Activated CD4-positive, alpha-beta T cell treated with anti-CD3 and anti-CD28 coated beads for 36 hours (primary cell): ENCODE data around the gene PPDPF. TPM values are rescaled to one million over a fixed set of nuclear protein-coding genes. Genes with fewer than 3 reads are reported as not detected.
"Not testable (repeated sequence)": the region's sequence is repeated elsewhere in the genome, so short reads cannot be mapped to it uniquely, and the experiment has no call there.

Experiments used
- ATAC-seq: fragments of 200-7000 bp; cut with Tn5 transposase; one replicate; pipeline ENCODE4 v1.10.0; 2021; ENCODE audit warnings: mild to moderate bottlenecking, moderate library complexity
- CTCF ChIA-PET: fragments of 350-600 bp; sonication (Branson Sonifier 250); formaldehyde crosslinking; loops from one replicate; lab custom pipeline; 2021; ENCODE audit warnings: antibody characterized with exemption; lab: Charles Lee
- POLR2A ChIA-PET: fragments of 350-600 bp; sonication (Branson Sonifier 250); formaldehyde crosslinking; loops from one replicate; lab custom pipeline; 2021; ENCODE audit warnings: antibody characterized with exemption, inconsistent platforms; lab: Charles Lee
- DNase-seq: peaks from one replicate; pipeline ENCODE4 v3.0.0-alpha.2; 2020
- H3K27ac Mint-ChIP-seq: one replicate; pipeline ENCODE4 v1.8.0; 2021; ENCODE audit warnings: mixed read lengths
- H3K27me3 Mint-ChIP-seq: one replicate; pipeline ENCODE4 v1.8.0; 2021; ENCODE audit warnings: mixed read lengths
- H3K36me3 Mint-ChIP-seq: one replicate; pipeline ENCODE4 v1.8.0; 2021; ENCODE audit warnings: low read depth, mixed read lengths
- H3K4me1 Mint-ChIP-seq: one replicate; pipeline ENCODE4 v1.8.0; 2021; ENCODE audit warnings: mixed read lengths
- H3K4me3 Mint-ChIP-seq: one replicate; pipeline ENCODE4 v1.8.0; 2021; ENCODE audit warnings: mild to moderate bottlenecking, moderate library complexity, mixed read lengths
- H3K9me3 Mint-ChIP-seq: one replicate; pipeline ENCODE4 v1.8.0; 2021; ENCODE audit warnings: low read depth, mixed read lengths
- intact Hi-C, 2 experiments: fragments of 100-400 bp; cut with DNase I in 1 of 2; cut with micrococcal nuclease in 1 of 2; formaldehyde crosslinking; loops; one replicate each; pipeline versions ENCODE4 v1.14.2 to v1.15.1; 2022 to 2024; cut with DNase I, micrococcal nuclease
- total RNA-seq, 2 experiments: library from RNA; stranded (reverse); gene quantifications; one replicate each; pipeline ENCODE4 v1.2.3, GENCODE V29; 2021

The PPDPF gene
- total RNA-seq, 2 experiments from 2014 or later, result 119 to 133 TPM

GRCh38 chr20:63556873-63557478, 36.4 kb downstream of the PPDPF start:
- DNase-seq (no peak), ATAC-seq (no peak)
- no peaks in the 10 kb centered on the region for H3K9me3 Mint-ChIP-seq
- ChIA-PET POLR2A (no interaction called here), CTCF (interaction anchor here (0.5 to 0.7 kb wide), 3 partner anchors 35 to 430 kb away, joined by 3 to 4 read pairs (median 3); partner anchors contain the start of gene TPD52L2)
- H3K4me1 Mint-ChIP-seq, result peaks cover 9% of the 10 kb centered on the region
- H3K27ac Mint-ChIP-seq, result no peak overlapping the region
- peaks cover 3% of the 10 kb centered on the region for H3K36me3 Mint-ChIP-seq
- H3K27me3 Mint-ChIP-seq, result no peaks in the 10 kb centered on the region
- no peak overlapping the region for H3K4me3 Mint-ChIP-seq
- intact Hi-C loops, result no loop called here

- intact Hi-C loops, result no loop called here
- no peak for ATAC-seq
- ChIA-PET CTCF (no interaction called here), POLR2A (no interaction called here)
- H3K9me3 Mint-ChIP-seq, result no peaks in the 10 kb centered on the region
- no peaks in the 10 kb centered on the region for H3K27me3 Mint-ChIP-seq
- no peak overlapping the region for H3K4me3 Mint-ChIP-seq
- DNase-seq, result no peak
- peaks cover 8% of the 10 kb centered on the region for H3K4me1 Mint-ChIP-seq
- H3K27ac Mint-ChIP-seq, result no peak overlapping the region
- peaks cover 3% of the 10 kb centered on the region for H3K36me3 Mint-ChIP-seq
Observed at GRCh38 chr20:63557481-63557891, 36.9 kb downstream of the PPDPF start.

GRCh38 chr20:63558804-63559484, 38.4 kb downstream of the PPDPF start:
- Mint-ChIP-seq H3K27me3 (no peaks in the 10 kb centered on the region), H3K36me3 (peaks cover 3% of the 10 kb centered on the region), H3K9me3 (no peaks in the 10 kb centered on the region), H3K4me1 (no peaks in the 10 kb centered on the region), H3K4me3 (no peak overlapping the region), H3K27ac (no peak overlapping the region)
- ChIA-PET CTCF (no interaction called here), POLR2A (no interaction called here)
- DNase-seq (no peak), ATAC-seq (no peak)
- intact Hi-C loops, result no loop called here

GRCh38 chr20:63559485-63560332, 39.1 kb downstream of the PPDPF start:
- POLR2A ChIA-PET, H3K4me1 Mint-ChIP-seq, H3K27ac Mint-ChIP-seq, CTCF ChIA-PET, H3K4me3 Mint-ChIP-seq, H3K36me3 Mint-ChIP-seq, H3K9me3 Mint-ChIP-seq, intact Hi-C loops, ATAC-seq, H3K27me3 Mint-ChIP-seq: not testable (repeated sequence)
- peak; percentile 57 for DNase-seq

- Mint-ChIP-seq H3K4me1 (no peaks in the 10 kb centered on the region), H3K4me3 (no peak overlapping the region), H3K9me3 (no peaks in the 10 kb centered on the region), H3K27me3 (no peaks in the 10 kb centered on the region), H3K27ac (no peak overlapping the region), H3K36me3 (peaks cover 3% of the 10 kb centered on the region)
- intact Hi-C loops, result no loop called here
- CTCF ChIA-PET, result no interaction called here
- no peak for ATAC-seq
- DNase-seq, result no peak
- POLR2A ChIA-PET, result interaction anchor here (0.7 kb wide), 1 partner anchor 738 kb away, joined by 4 read pairs; no protein-coding TSS in a partner anchor
Observed at GRCh38 chr20:63560333-63560805, 39.8 kb downstream of the PPDPF start.

GRCh38 chr20:63560856-63561609, 40.5 kb downstream of the PPDPF start:
- no peaks in the 10 kb centered on the region for H3K27me3 Mint-ChIP-seq
- ChIA-PET CTCF (interaction anchor here (1.0 kb wide), 1 partner anchor 23 kb away, joined by 3 read pairs; the partner anchor contains the start of gene PTK6), POLR2A (interaction anchor here (0.7 kb wide), 1 partner anchor 739 kb away, joined by 4 read pairs; no protein-coding TSS in a partner anchor)
- peaks cover 3% of the 10 kb centered on the region for H3K36me3 Mint-ChIP-seq
- H3K27ac Mint-ChIP-seq, result no peak overlapping the region
- H3K9me3 Mint-ChIP-seq, result no peaks in the 10 kb centered on the region
- intact Hi-C loops, result no loop called here
- ATAC-seq, result no peak
- H3K4me1 Mint-ChIP-seq, result no peaks in the 10 kb centered on the region
- H3K4me3 Mint-ChIP-seq, result no peak overlapping the region
- no peak for DNase-seq

- ATAC-seq (no peak), DNase-seq (no peak)
- CTCF ChIA-PET, result interaction anchor here (1.0 kb wide), 1 partner anchor 24 kb away, joined by 3 read pairs; the partner anchor contains the start of gene PTK6
- peaks cover 3% of the 10 kb centered on the region for H3K36me3 Mint-ChIP-seq
- no peak overlapping the region for H3K27ac Mint-ChIP-seq
- intact Hi-C loops, result no loop called here
- POLR2A ChIA-PET, result no interaction called here
- H3K9me3 Mint-ChIP-seq, result no peaks in the 10 kb centered on the region
- H3K4me1 Mint-ChIP-seq, result no peaks in the 10 kb centered on the region
- no peak overlapping the region for H3K4me3 Mint-ChIP-seq
- H3K27me3 Mint-ChIP-seq, result no peaks in the 10 kb centered on the region
Observed at GRCh38 chr20:63561624-63562396, 41.2 kb downstream of the PPDPF start.

- H3K9me3 Mint-ChIP-seq, result no peaks in the 10 kb centered on the region
- peaks cover 5% of the 10 kb centered on the region for H3K4me1 Mint-ChIP-seq
- ATAC-seq (no peak), DNase-seq (no peak)
- H3K4me3 Mint-ChIP-seq, result no peak overlapping the region
- H3K36me3 Mint-ChIP-seq, result peaks cover 3% of the 10 kb centered on the region
- no peak overlapping the region for H3K27ac Mint-ChIP-seq
- intact Hi-C loops, result no loop called here
- ChIA-PET POLR2A (no interaction called here), CTCF (interaction anchor here (0.9 kb wide), 1 partner anchor 76 kb away, joined by 3 read pairs; no protein-coding TSS in a partner anchor)
- no peaks in the 10 kb centered on the region for H3K27me3 Mint-ChIP-seq
Observed at GRCh38 chr20:63562461-63563224, 42.1 kb downstream of the PPDPF start.

- Mint-ChIP-seq H3K9me3 (no peaks in the 10 kb centered on the region), H3K36me3 (peaks cover 3% of the 10 kb centered on the region), H3K4me1 (peaks cover 13% of the 10 kb centered on the region), H3K27me3 (no peaks in the 10 kb centered on the region), H3K4me3 (no peak overlapping the region), H3K27ac (no peak overlapping the region)
- no peak for ATAC-seq
- ChIA-PET POLR2A (no interaction called here), CTCF (interaction anchor here (0.9 kb wide), 1 partner anchor 75 kb away, joined by 3 read pairs; no protein-coding TSS in a partner anchor)
- no peak for DNase-seq
- intact Hi-C loops, result no loop called here
Observed at GRCh38 chr20:63563225-63563935, 42.8 kb downstream of the PPDPF start.
